Hematopoietic multipotent progenitor cell treated with erythropoietin and hydrocortisone succinate and interleukin-3 and kit ligand, for 8 days (in vitro differentiated cells): Measurements from ENCODE around the gene EPM2AIP1.
"Not testable (repeated sequence)": the region's sequence is repeated elsewhere in the genome, so short reads cannot be mapped to it uniquely, and the experiment has no call there.

Experiments used
- DNase-seq: peaks from one replicate; pipeline ENCODE4 v3.0.0-alpha.2; 2015

The EPM2AIP1 gene

GRCh38 chr3:36992806-36993325 lies at the start of gene EPM2AIP1:
Gene EPM2AIP1 (minus strand): TSS chr3:36993131. CDS start chr3:36993077, 54 bp downstream.
- DNase-seq: no peak

DNA sequence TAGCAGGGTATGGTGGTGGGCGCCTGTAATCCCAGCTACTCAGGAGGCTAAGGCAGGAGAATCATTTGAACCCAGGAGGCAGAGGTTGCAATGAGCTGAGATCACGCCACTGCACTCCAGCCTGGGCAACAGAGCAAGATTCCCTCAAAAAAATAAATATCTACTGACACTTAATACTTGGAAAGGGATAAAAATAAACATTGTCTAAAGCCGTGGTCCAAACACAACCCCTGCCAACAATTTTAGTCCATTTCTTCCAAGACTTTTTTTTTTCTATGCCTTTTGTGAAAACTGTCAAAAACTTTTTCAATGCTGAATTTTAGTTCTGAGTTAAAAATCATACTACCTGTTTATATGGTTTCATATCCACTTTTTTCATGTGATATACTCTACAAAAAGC lies 49.8 kb upstream of the EPM2AIP1 start:
- not testable (repeated sequence) for DNase-seq

- DNase-seq: no peak
Observed at GRCh38 chr3:37041546-37042195, 48.7 kb upstream of the EPM2AIP1 start.

DNA sequence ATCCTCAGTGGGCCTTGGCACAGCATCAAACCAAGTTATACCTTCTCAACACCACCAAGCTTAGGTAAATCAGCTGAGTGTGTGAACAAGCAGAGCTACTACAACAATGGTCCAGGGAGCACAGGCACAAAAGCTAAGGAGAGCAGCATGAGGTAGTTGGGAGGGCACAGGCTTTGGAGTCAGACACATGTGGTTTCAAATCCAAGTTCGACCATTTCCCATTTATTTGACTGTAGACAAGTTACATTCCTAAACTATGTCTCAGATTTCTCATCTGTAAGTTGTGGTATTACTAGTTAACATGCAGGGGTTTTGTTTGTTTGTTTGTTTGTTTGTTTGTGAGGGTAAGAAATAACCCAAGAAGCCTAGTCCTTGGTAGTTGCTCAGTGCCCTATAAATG lies 47.3 kb upstream of the EPM2AIP1 start:
- DNase-seq: no peak

- no peak for DNase-seq
Observed at GRCh38 chr3:37039161-37039846, 46.4 kb upstream of the EPM2AIP1 start.

GRCh38 chr3:37037352-37037751 lies 44.4 kb upstream of the EPM2AIP1 start:
- DNase-seq: no peak

DNA sequence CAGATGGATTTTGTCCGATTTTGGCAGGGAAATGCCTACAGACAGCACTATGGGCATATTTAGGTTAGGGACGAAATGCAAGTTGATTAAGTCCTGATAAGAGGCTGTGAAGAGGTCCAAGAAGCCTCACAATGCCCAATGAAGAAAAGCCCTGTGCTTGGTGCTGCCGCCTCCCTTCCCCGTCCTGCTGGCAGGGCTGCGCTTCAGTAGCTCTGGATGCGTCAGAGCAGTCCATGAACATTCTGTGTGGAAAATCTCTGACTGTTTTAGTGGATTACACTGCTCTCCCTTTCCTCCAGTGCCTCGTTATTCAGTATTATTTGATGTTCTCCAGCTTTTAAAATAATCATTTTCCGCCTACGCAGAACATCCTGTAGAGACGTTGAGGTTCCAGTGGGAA lies 40.0 kb upstream of the EPM2AIP1 start:
- no peak for DNase-seq

DNA sequence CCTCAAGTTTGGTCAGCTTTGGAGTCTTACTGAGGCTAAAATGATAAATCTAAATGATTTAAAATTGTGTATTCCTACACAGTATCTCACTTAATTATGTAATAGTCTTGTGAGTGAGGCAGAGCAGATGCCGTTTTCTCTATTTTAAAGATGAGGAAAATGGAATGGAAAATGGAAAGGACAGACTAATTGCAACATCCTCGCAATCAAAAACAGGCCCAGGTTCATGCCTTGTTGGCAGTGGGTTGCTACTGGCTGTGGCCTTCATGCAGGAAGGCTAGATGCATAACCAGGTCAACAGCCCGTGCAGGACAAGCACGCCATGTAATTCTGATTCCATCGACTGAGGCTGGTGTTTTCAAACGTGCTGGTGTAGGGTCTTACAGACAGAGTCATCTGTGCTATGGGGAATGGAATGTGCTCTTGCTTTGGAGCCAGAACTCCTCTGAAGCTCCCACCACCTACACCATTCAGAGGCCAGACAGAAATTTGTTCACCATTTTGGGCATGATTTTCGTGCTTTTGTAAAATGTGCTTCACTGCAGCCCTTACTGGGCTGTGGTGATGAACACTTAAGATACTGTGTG lies 38.3 kb upstream of the EPM2AIP1 start:
- no peak for DNase-seq

DNA sequence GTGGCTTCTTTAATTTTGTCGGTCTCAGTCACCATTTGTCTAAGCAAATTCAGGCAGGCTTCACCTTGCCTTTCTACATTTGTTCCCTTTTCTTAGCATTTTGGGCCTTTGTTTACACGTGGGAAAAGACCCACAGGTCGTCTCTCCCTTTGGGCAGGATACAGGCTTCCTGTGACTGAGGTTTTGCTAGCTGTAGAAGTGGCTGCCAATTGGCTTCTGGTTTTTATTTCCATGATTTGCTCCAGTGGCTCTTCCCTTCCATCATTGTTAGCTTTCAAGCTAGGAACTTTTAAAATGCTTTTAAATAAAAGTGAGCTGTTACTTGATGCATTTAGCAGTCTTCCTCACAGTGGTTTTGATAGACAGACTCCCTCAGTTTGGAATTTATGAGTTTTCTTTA lies 37.7 kb upstream of the EPM2AIP1 start:
- DNase-seq: no peak

- no peak for DNase-seq
Observed at GRCh38 chr3:37029516-37030163, 36.7 kb upstream of the EPM2AIP1 start.

DNA sequence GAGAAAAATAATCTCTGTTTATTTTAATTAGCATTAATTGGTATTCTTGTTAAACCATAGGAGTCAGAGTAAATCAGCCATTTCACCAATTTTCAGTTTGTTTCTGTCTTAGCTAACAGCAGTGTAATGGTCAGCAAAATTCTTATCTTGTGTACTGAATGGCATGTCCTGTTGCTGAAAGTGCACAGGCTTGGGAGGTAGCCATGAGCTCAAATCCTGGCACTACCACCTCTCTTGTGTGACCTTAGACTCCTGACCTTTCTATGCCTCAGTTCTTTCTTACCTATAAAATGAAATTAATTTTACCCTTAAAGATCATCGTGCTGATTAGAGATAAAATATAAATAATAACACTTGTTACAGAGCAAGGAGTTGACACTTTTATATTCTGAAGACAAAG lies 36.2 kb upstream of the EPM2AIP1 start:
- DNase-seq: no peak

- DNase-seq: peak; percentile 98
Observed at GRCh38 chr3:37028329-37028728, 35.4 kb upstream of the EPM2AIP1 start.

DNA sequence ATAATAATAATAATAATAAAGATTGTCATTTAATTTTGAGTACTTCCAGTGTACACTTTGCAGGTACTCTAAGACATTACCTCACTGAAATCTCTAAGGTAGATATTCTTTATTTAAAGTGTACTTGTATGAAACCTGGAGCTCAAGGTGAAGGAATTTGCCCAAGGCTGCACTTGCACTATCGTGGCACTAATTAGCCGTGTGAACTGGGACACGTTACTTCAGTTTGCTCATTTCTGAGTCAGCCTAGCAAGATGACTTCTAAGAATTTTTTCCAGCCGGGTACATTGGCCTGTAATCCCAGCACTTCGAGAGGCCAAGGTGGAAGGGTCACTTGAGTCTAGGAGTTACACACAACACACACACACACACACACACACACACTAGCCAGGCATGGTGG lies 33.9 kb upstream of the EPM2AIP1 start:
- no peak for DNase-seq

GRCh38 chr3:37025561-37026335 lies 32.8 kb upstream of the EPM2AIP1 start:
- DNase-seq: peak; percentile 85

DNA sequence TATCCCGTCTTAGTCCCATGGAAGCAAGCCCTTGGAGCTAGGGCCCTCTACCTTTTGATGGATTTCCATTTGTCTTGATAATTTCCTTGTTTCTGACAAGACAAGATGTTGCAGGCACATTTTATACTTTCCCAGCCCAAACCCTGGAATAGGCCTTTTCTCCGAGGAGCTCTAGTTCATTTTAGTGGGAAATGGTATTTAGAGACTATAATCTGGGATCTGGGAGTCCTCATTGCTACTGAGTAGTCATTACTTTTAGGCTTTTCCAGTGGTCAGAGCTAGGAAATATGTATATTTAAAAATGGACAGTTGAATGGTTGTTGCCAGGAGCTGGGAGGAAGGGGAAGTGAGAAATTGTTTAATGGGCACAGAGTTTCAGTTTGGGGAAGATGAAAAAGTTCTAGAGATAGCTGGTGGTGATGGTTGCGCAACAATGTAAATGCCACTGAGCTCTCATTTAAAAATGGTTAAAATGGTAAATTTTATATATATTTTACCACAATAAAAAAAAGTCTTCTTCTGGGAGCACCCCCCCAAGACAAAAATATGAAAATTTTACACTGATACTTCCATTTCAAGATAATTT lies 32.0 kb upstream of the EPM2AIP1 start:
- DNase-seq: peak; percentile 31

GRCh38 chr3:37024092-37024491 lies 31.2 kb upstream of the EPM2AIP1 start:
- peak; percentile 63 for DNase-seq

- DNase-seq: no peak
Observed at GRCh38 chr3:37017683-37018082, 24.8 kb upstream of the EPM2AIP1 start.

- DNase-seq: no peak
Observed at GRCh38 chr3:37016903-37017302, 24.0 kb upstream of the EPM2AIP1 start.

- DNase-seq: no peak
Observed at GRCh38 chr3:37015642-37016041, 22.7 kb upstream of the EPM2AIP1 start.

- DNase-seq: no peak
Observed at GRCh38 chr3:37014620-37015019, 21.7 kb upstream of the EPM2AIP1 start.

DNA sequence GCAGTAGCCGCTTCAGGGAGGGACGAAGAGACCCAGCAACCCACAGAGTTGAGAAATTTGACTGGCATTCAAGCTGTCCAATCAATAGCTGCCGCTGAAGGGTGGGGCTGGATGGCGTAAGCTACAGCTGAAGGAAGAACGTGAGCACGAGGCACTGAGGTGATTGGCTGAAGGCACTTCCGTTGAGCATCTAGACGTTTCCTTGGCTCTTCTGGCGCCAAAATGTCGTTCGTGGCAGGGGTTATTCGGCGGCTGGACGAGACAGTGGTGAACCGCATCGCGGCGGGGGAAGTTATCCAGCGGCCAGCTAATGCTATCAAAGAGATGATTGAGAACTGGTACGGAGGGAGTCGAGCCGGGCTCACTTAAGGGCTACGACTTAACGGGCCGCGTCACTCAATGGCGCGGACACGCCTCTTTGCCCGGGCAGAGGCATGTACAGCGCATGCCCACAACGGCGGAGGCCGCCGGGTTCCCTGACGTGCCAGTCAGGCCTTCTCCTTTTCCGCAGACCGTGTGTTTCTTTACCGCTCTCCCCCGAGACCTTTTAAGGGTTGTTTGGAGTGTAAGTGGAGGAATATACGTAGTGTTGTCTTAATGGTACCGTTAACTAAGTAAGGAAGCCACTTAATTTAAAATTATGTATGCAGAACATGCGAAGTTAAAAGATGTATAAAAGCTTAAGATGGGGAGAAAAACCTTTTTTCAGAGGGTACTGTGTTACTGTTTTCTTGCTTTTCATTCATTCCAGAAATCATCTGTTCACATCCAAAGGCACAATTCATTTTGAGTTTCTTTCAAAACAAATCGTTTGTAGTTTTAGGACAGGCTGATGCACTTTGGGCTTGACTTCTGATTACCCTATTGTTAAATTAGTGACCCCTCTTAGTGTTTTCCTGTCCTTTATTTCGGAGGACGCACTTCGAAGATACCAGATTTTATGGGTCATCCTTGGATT lies 674 bp upstream of the EPM2AIP1 start, which contains the start of gene MLH1:
TSS of gene MLH1 (plus strand) at position 193 of the 958 bp plus-strand sequence. CDS start at position 223, 30 bp downstream.
- DNase-seq: peak; percentile 100
